ENCODE data around the gene SLC7A11. TPM values are rescaled to one million over a fixed set of nuclear protein-coding genes. Genes with fewer than 3 reads are reported as not detected.

SLC7A11 gene
- total RNA-seq, 2 donors from 2014 or later, result 0.99 to 2.6 TPM

- Histone ChIP-seq H3K4me3 (no peak overlapping the region), H3K4me1 (ENCODE audit: control insufficient read depth in 1 of 2, low read depth in 2 of 2) (peaks cover 4% of the 10 kb centered on the region in 2 donors), H3K36me3 (no peaks in the 10 kb centered on the region), H3K9me3 (no peaks in the 10 kb centered on the region), H3K27me3 (replicated peaks; ENCODE audit: insufficient read depth) (no peaks in the 10 kb centered on the region), H3K27ac (no peak overlapping the region)
- DNase-seq (ENCODE audit: low spot score) (no peak), ATAC-seq (ENCODE audit: insufficient number of reproducible peaks, low FRiP score, low read depth) (no peak)
- no peak for TF ChIP-seq CTCF (IDR thresholded peaks at IDR 0.05)
Observed at GRCh38 chr4:138234248-138234647, 7.9 kb downstream of the SLC7A11 start.

- no peaks in the 10 kb centered on the region for H3K9me3 ChIP-seq
- DNase-seq (ENCODE audit: low spot score) (no peak), ATAC-seq (ENCODE audit: insufficient number of reproducible peaks, low FRiP score, low read depth) (no peak)
- TF ChIP-seq CTCF (IDR thresholded peaks at IDR 0.05), result no peak
- no peak overlapping the region for H3K4me3 ChIP-seq
- no peaks in the 10 kb centered on the region for H3K27me3 ChIP-seq (replicated peaks; ENCODE audit: insufficient read depth)
- H3K27ac ChIP-seq, result no peak overlapping the region
- peaks cover 4% of the 10 kb centered on the region in 2 donors for H3K4me1 ChIP-seq (ENCODE audit: control insufficient read depth in 1 of 2, low read depth in 2 of 2)
- no peaks in the 10 kb centered on the region for H3K36me3 ChIP-seq
Observed at GRCh38 chr4:138233313-138234034, 8.7 kb downstream of the SLC7A11 start.

GRCh38 chr4:138232364-138232763 lies 9.8 kb downstream of the SLC7A11 start:
- no peak for DNase-seq (ENCODE audit: low spot score)
- Histone ChIP-seq H3K4me3 (no peak overlapping the region), H3K36me3 (no peaks in the 10 kb centered on the region), H3K9me3 (no peaks in the 10 kb centered on the region), H3K27me3 (replicated peaks; ENCODE audit: insufficient read depth) (no peaks in the 10 kb centered on the region), H3K27ac (no peak overlapping the region), H3K4me1 (ENCODE audit: control insufficient read depth in 1 of 2, low read depth in 2 of 2) (peaks cover 4% of the 10 kb centered on the region in 2 donors)
- no peak for TF ChIP-seq CTCF (IDR thresholded peaks at IDR 0.05)
- ATAC-seq (ENCODE audit: insufficient number of reproducible peaks, low FRiP score, low read depth), result no peak

- no peaks in the 10 kb centered on the region for H3K9me3 ChIP-seq
- peaks cover 0 to 2% of the 10 kb centered on the region in 2 donors for H3K4me1 ChIP-seq (ENCODE audit: control insufficient read depth in 1 of 2, low read depth in 2 of 2)
- H3K27ac ChIP-seq, result no peak overlapping the region
- no peak for DNase-seq (ENCODE audit: low spot score)
- H3K27me3 ChIP-seq (replicated peaks; ENCODE audit: insufficient read depth), result no peaks in the 10 kb centered on the region
- H3K36me3 ChIP-seq, result no peaks in the 10 kb centered on the region
- no peak for TF ChIP-seq CTCF (IDR thresholded peaks at IDR 0.05)
- no peak overlapping the region for H3K4me3 ChIP-seq
- ATAC-seq (ENCODE audit: insufficient number of reproducible peaks, low FRiP score, low read depth), result no peak
Observed at GRCh38 chr4:138230048-138230447, 12.1 kb downstream of the SLC7A11 start.

GRCh38 chr4:138229160-138229559 lies 13.0 kb downstream of the SLC7A11 start:
- no peak for DNase-seq (ENCODE audit: low spot score)
- ATAC-seq (ENCODE audit: insufficient number of reproducible peaks, low FRiP score, low read depth), result no peak
- TF ChIP-seq CTCF (IDR thresholded peaks at IDR 0.05), result no peak
- no peaks in the 10 kb centered on the region for H3K4me1 ChIP-seq (ENCODE audit: control insufficient read depth in 1 of 2, low read depth in 2 of 2)
- H3K36me3 ChIP-seq, result no peaks in the 10 kb centered on the region
- no peaks in the 10 kb centered on the region for H3K27me3 ChIP-seq (replicated peaks; ENCODE audit: insufficient read depth)
- no peak overlapping the region for H3K4me3 ChIP-seq
- H3K9me3 ChIP-seq, result no peaks in the 10 kb centered on the region
- H3K27ac ChIP-seq, result no peak overlapping the region

Data from thoracic aorta (tissue), 2 donors.